K562 (cell line): ENCODE data around the gene CSNK1D. TPM values are rescaled to one million over a fixed set of nuclear protein-coding genes. Genes with fewer than 3 reads are reported as not detected.
A peak's percentile ranks its signal among the peaks of the same experiment; 100 is the strongest.

Experiments used
- BACH1 ChIP-seq: fragments of 200-800 bp; sonication (Bioruptor generic); IDR thresholded peaks from 2 replicates; pipeline ENCODE4 v1.6.1; 2016; ENCODE audit warnings: missing genetic modification characterization, missing compliant biosample characterization
- DACH1 ChIP-seq: fragments of 450-650 bp; IDR thresholded peaks from 2 replicates; pipeline ENCODE4 v1.6.1; 2018; ENCODE audit not compliant: partially characterized antibody
- HNRNPUL1 ChIP-seq: fragments of 200-400 bp; formaldehyde crosslinking; IDR thresholded peaks from 2 replicates; pipeline ENCODE4 v1.6.1; 2017; ENCODE audit warnings: low read length
- KAT2B ChIP-seq: IDR thresholded peaks from one replicate; pipeline ENCODE4 v1.6.1; 2012; ENCODE audit warnings: low read depth, mild to moderate bottlenecking, control low read depth, inconsistent platforms, low read length, moderate library complexity
- MAFK ChIP-seq: IDR thresholded peaks from 2 replicates; pipeline ENCODE4 v1.6.1; 2011; ENCODE audit warnings: low read length, improper control_type of control experiment
- MBD2 ChIP-seq: sonication (generic); IDR thresholded peaks from 2 replicates; pipeline ENCODE4 v1.6.1; 2016; ENCODE audit warnings: low read depth, borderline replicate concordance
- NFXL1 ChIP-seq: fragments of 450-650 bp; formaldehyde crosslinking; IDR thresholded peaks from 2 replicates; pipeline ENCODE4 v1.4.0; 2021; ENCODE audit warnings: mild to moderate bottlenecking
- RBFOX2 ChIP-seq: fragments of 200-400 bp; formaldehyde crosslinking; IDR thresholded peaks from 2 replicates; pipeline ENCODE4 v1.6.1; 2017; ENCODE audit warnings: low read depth, mild to moderate bottlenecking, low read length, moderate library complexity
- RHOXF2B ChIP-seq: fragments of 250-450 bp; sonication (Bioruptor Pico); conservative IDR thresholded peaks from 2 replicates; pipeline ENCODE4 v1.5.1; 2021
- SRSF1 ChIP-seq: fragments of 200-400 bp; formaldehyde crosslinking; IDR thresholded peaks from 2 replicates; pipeline ENCODE4 v1.6.1; 2017; ENCODE audit warnings: mild to moderate bottlenecking, low read depth, low read length, moderate library complexity
- TCFL5 ChIP-seq: fragments of 250-450 bp; sonication (Bioruptor Pico); conservative IDR thresholded peaks from 2 replicates; pipeline ENCODE4 v1.6.1; 2021; ENCODE audit warnings: mild to moderate bottlenecking, moderate library complexity, matching md5 sums
- TGIF2 ChIP-seq: sonication (generic); formaldehyde crosslinking; IDR thresholded peaks from 2 replicates; pipeline ENCODE4 v1.8.1; 2022; ENCODE audit warnings: mild to moderate bottlenecking, missing genetic modification reagents, moderate library complexity
- polyA plus RNA-seq, 8 experiments: library from polyadenylated mRNA; depleted of rRNA in 4 of 8; stranded (reverse) in 5 of 8; unstranded in 3 of 8; fragments of >200 nt; fragmentation: Nextera tagmentation in 2 of 8; fragmentation: Illumina TruSeq in 1 of 8; extraction: Ambion mirVana in 2 of 8; extraction: Trizol in 1 of 8; gene quantifications; 2 replicates each; pipeline versions ENCODE4 v1.2.1 to v1.2.3, GENCODE V29; 2011 to 2014; ENCODE audit warnings: inconsistent platforms in 1 of 8, missing spikeins in 1 of 8
- total RNA-seq, 7 experiments: library from RNA; depleted of rRNA in 6 of 7; stranded (reverse); fragments of >200 nt in 6 of 7; fragmentation: Illumina TruSeq in 2 of 7; extraction: Trizol in 2 of 7; gene quantifications; 2 replicates each; pipeline versions ENCODE4 v1.2.1 to v1.2.3, GENCODE V29; 2011 to 2021; ENCODE audit warnings: low replicate concordance in 1 of 7
- TF ChIP-seq, protein P1 (sequence below): fragments of 250-450 bp; sonication (Bioruptor Pico); IDR thresholded peaks from 2 replicates; pipeline ENCODE4 v1.5.1; 2021; ENCODE audit warnings: mild to moderate bottlenecking
- TF ChIP-seq, protein P2 (sequence below): fragments of 250-450 bp; sonication (Bioruptor Pico); IDR thresholded peaks from 2 replicates; pipeline ENCODE4 v1.5.0; 2021; ENCODE audit warnings: mild to moderate bottlenecking, borderline replicate concordance
- TF ChIP-seq, protein P3 (sequence below): fragments of 250-450 bp; sonication (Bioruptor Pico); IDR thresholded peaks from 2 replicates; pipeline ENCODE4 v1.4.0; 2020; ENCODE audit warnings: mild to moderate bottlenecking, moderate library complexity
- TF ChIP-seq, protein P4 (sequence below): IDR thresholded peaks from 2 replicates; pipeline ENCODE4 v1.6.1; 2011; ENCODE audit not compliant: insufficient read length; ENCODE audit errors: extremely low read depth

The CSNK1D gene
- total and polyA plus RNA-seq, 9 of the 15 experiments (the other 6 are each of a cell fraction or from before 2014, with no cell fraction given) = 6.5 to 133 (median 41.3) TPM

DNA sequence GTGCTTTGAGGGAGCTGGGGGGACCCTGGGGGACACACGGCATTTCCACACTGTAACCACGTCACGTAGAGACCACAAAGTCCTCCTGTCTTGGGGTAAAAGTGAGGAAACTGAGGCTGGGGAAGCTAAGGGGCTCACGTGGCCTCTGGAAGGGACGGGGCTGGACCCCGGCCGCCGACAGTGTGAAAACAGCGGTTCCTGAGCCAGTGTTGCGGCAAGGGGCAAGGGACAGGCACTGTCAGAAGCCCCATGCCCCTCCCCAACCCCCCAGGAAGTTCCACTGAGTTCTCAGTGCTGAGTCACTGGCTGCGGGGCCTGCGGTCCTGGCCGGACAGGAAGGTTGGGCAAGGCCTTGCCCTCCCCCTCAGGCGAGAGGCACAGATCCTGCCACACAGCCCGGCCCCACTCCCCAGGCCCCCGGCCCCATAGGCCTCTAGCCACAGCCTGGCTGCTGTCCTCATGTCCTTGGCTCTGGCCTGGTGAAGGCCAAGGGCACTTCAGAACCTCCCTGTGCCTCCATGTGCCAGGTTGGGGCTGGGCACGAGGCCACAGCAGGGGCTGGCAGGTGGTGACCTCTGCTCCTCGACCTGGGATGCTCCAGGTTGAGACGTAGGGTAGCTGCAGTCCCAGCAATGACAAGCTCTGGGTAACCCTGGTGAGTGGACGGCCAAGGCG, 55.8 kb downstream of the CSNK1D start (continued):
- TF ChIP-seq TCFL5 (CRISPR knock-in tag) = no peak
- TF ChIP-seq, protein P1, sequence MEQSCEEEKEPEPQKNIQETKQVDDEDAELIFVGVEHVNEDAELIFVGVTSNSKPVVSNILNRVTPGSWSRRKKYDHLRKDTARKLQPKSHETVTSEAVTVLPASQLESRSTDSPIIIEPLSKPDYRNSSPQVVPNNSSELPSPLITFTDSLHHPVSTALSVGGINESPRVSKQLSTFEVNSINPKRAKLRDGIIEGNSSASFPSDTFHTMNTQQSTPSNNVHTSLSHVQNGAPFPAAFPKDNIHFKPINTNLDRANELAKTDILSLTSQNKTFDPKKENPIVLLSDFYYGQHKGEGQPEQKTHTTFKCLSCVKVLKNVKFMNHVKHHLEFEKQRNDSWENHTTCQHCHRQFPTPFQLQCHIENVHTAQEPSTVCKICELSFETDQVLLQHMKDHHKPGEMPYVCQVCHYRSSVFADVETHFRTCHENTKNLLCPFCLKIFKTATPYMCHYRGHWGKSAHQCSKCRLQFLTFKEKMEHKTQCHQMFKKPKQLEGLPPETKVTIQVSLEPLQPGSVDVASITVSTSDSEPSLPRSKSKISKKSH = no peak
- no peak for TF ChIP-seq RHOXF2B
- no peak for TF ChIP-seq TGIF2
- no peak for TF ChIP-seq HNRNPUL1
- TF ChIP-seq, protein P2, sequence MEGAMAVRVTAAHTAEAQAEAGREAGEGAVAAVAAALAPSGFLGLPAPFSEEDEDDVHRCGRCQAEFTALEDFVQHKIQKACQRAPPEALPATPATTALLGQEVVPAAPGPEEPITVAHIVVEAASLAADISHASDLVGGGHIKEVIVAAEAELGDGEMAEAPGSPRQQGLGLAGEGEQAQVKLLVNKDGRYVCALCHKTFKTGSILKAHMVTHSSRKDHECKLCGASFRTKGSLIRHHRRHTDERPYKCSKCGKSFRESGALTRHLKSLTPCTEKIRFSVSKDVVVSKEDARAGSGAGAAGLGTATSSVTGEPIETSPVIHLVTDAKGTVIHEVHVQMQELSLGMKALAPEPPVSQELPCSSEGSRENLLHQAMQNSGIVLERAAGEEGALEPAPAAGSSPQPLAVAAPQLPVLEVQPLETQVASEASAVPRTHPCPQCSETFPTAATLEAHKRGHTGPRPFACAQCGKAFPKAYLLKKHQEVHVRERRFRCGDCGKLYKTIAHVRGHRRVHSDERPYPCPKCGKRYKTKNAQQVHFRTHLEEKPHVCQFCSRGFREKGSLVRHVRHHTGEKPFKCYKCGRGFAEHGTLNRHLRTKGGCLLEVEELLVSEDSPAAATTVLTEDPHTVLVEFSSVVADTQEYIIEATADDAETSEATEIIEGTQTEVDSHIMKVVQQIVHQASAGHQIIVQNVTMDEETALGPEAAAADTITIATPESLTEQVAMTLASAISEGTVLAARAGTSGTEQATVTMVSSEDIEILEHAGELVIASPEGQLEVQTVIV = no peak
- peak; percentile 60; the same call in 1 of the 2 replicates for TF ChIP-seq BACH1 (tag)
- TF ChIP-seq, protein P3, sequence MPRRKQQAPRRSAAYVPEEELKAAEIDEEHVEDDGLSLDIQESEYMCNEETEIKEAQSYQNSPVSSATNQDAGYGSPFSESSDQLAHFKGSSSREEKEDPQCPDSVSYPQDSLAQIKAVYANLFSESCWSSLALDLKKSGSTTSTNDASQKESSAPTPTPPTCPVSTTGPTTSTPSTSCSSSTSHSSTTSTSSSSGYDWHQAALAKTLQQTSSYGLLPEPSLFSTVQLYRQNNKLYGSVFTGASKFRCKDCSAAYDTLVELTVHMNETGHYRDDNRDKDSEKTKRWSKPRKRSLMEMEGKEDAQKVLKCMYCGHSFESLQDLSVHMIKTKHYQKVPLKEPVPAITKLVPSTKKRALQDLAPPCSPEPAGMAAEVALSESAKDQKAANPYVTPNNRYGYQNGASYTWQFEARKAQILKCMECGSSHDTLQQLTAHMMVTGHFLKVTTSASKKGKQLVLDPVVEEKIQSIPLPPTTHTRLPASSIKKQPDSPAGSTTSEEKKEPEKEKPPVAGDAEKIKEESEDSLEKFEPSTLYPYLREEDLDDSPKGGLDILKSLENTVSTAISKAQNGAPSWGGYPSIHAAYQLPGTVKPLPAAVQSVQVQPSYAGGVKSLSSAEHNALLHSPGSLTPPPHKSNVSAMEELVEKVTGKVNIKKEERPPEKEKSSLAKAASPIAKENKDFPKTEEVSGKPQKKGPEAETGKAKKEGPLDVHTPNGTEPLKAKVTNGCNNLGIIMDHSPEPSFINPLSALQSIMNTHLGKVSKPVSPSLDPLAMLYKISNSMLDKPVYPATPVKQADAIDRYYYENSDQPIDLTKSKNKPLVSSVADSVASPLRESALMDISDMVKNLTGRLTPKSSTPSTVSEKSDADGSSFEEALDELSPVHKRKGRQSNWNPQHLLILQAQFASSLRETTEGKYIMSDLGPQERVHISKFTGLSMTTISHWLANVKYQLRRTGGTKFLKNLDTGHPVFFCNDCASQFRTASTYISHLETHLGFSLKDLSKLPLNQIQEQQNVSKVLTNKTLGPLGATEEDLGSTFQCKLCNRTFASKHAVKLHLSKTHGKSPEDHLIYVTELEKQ (CRISPR knock-in tag) = no peak
- TF ChIP-seq MAFK = peak; percentile 28; the same call in 1 of the 2 replicates
- TF ChIP-seq KAT2B = no peak
- TF ChIP-seq DACH1 = no peak
- TF ChIP-seq SRSF1 = no peak
- no peak for TF ChIP-seq NFXL1 (CRISPR knock-in tag)
- TF ChIP-seq RBFOX2 = peak; percentile 25; the same call in 1 of the 2 replicates
- no peak for TF ChIP-seq MBD2
- TF ChIP-seq, protein P4, sequence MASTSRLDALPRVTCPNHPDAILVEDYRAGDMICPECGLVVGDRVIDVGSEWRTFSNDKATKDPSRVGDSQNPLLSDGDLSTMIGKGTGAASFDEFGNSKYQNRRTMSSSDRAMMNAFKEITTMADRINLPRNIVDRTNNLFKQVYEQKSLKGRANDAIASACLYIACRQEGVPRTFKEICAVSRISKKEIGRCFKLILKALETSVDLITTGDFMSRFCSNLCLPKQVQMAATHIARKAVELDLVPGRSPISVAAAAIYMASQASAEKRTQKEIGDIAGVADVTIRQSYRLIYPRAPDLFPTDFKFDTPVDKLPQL = no peak
